IPS-NIHi7 (cell line): Measurements from ENCODE around the gene THRB.

ENCODE experiments used
- DNase-seq: peaks from one replicate; pipeline ENCODE4 v3.0.0; 2012; ENCODE audit warnings: mixed read lengths; ENCODE audit errors: extremely low spot score

Gene THRB

GRCh38 chr3:24145981-24146822, 348.4 kb downstream of the THRB start:
- no peak for DNase-seq

GRCh38 chr3:24145481-24145880, 349.2 kb downstream of the THRB start:
- DNase-seq: no peak

- no peak for DNase-seq
Measured at GRCh38 chr3:24142127-24142526, 352.5 kb downstream of the THRB start.

- no peak for DNase-seq
Measured at GRCh38 chr3:24141548-24141947, 353.1 kb downstream of the THRB start.

GRCh38 chr3:24139463-24140412, 354.9 kb downstream of the THRB start:
- no peak for DNase-seq

- no peak for DNase-seq
Measured at GRCh38 chr3:24138876-24139256, 355.8 kb downstream of the THRB start.

- DNase-seq: no peak
Measured at GRCh38 chr3:24137958-24138875, 356.4 kb downstream of the THRB start.

- no peak for DNase-seq
Measured at GRCh38 chr3:24137334-24137733, 357.3 kb downstream of the THRB start.

- DNase-seq: no peak
Measured at GRCh38 chr3:24136624-24137310, 357.9 kb downstream of the THRB start.

GRCh38 chr3:24135280-24135679, 359.4 kb downstream of the THRB start:
- no peak for DNase-seq

- no peak for DNase-seq
Measured at GRCh38 chr3:24133942-24134341, 360.7 kb downstream of the THRB start.

GRCh38 chr3:24133436-24133835, 361.2 kb downstream of the THRB start:
- no peak for DNase-seq

- DNase-seq: no peak
Measured at GRCh38 chr3:24129549-24129948, 365.1 kb downstream of the THRB start.

- DNase-seq: no peak
Measured at GRCh38 chr3:24128199-24129005, 366.2 kb downstream of the THRB start.

GRCh38 chr3:24123596-24123995, 371.1 kb downstream of the THRB start:
- no peak for DNase-seq

- no peak for DNase-seq
Measured at GRCh38 chr3:24120434-24120833, 374.2 kb downstream of the THRB start.

GRCh38 chr3:24119321-24119751, 375.3 kb downstream of the THRB start:
- no peak for DNase-seq

- no peak for DNase-seq
Measured at GRCh38 chr3:24117508-24117907, 377.1 kb downstream of the THRB start.

- DNase-seq: no peak
Measured at GRCh38 chr3:24111711-24112110, 382.9 kb downstream of the THRB start.

GRCh38 chr3:24110051-24110450, 384.6 kb downstream of the THRB start:
- no peak for DNase-seq
